Central memory CD8-positive, alpha-beta T cell (primary cell): ENCODE data around the gene CDK18.
"Not testable (repeated sequence)": the region's sequence is repeated elsewhere in the genome, so short reads cannot be mapped to it uniquely, and the experiment has no call there.

ENCODE experiments used
- ATAC-seq: fragments of 150-1000 bp; cut with Tn5 transposase; replicated peaks from 2 replicates; pipeline ENCODE4 v1.10.0; 2022; ENCODE audit warnings: mild to moderate bottlenecking, moderate FRiP score, moderate number of reproducible peaks; ENCODE audit not compliant: poor library complexity, severe bottlenecking; ENCODE audit errors: extremely low read depth
- DNase-seq, 2 donors: peaks; one replicate each; pipeline ENCODE4 v3.0.0; 2021; ENCODE audit warnings: low spot score in 2 of 2
- H3K27ac Mint-ChIP-seq: one replicate; pipeline ENCODE4 v1.8.0; 2022; ENCODE audit warnings: low read depth, mild to moderate bottlenecking, moderate library complexity, mixed read lengths
- H3K27me3 Mint-ChIP-seq: one replicate; pipeline ENCODE4 v1.8.0; 2022; ENCODE audit warnings: mixed read lengths
- H3K36me3 Mint-ChIP-seq: one replicate; pipeline ENCODE4 v1.8.0; 2022; ENCODE audit warnings: mild to moderate bottlenecking, moderate library complexity, mixed read lengths; ENCODE audit not compliant: insufficient read depth
- H3K4me1 Mint-ChIP-seq: one replicate; pipeline ENCODE4 v1.8.0; 2022; ENCODE audit warnings: mixed read lengths
- H3K4me3 Mint-ChIP-seq: one replicate; pipeline ENCODE4 v1.8.0; 2022; ENCODE audit warnings: mild to moderate bottlenecking, moderate library complexity, mixed read lengths
- H3K9me3 Mint-ChIP-seq: one replicate; pipeline ENCODE4 v1.8.0; 2022; ENCODE audit warnings: mixed read lengths

The CDK18 gene

DNA sequence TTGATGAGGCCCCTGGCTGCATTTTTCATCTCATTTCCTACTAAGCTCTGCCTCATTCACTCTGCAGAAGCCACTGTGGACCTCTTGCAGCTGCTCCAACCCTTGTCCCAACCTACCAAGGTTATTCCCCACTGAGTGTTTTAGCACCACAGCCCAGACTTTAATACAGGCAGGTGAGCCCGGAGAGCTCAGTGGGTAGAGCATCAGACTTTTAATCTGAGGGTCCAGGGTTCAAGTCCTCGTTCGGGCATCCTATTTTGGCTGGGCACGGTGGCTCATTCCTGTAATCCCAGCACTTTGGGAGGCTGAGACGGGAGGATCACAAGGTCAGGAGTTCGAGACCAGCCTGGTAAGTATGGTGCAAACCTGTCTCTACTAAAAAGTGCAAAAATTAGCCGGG lies 30.5 kb upstream of the CDK18 start:
- ATAC-seq (no peak), DNase-seq (no peak)
- Mint-ChIP-seq H3K27me3 (peaks cover 38% of the 10 kb centered on the region), H3K36me3 (no peaks in the 10 kb centered on the region), H3K4me1 (peaks cover 9% of the 10 kb centered on the region), H3K4me3 (no peak overlapping the region), H3K9me3 (peaks cover 6% of the 10 kb centered on the region), H3K27ac (no peak overlapping the region)

- peaks cover 14% of the 10 kb centered on the region for H3K4me1 Mint-ChIP-seq
- no peak for DNase-seq
- ATAC-seq, result no peak
- no peak overlapping the region for H3K4me3 Mint-ChIP-seq
- peaks cover 38% of the 10 kb centered on the region for H3K27me3 Mint-ChIP-seq
- peaks cover 6% of the 10 kb centered on the region for H3K9me3 Mint-ChIP-seq
- H3K36me3 Mint-ChIP-seq, result peaks cover 1% of the 10 kb centered on the region
- no peak overlapping the region for H3K27ac Mint-ChIP-seq
Measured at GRCh38 chr1:205474571-205474970, 29.9 kb upstream of the CDK18 start.

DNA sequence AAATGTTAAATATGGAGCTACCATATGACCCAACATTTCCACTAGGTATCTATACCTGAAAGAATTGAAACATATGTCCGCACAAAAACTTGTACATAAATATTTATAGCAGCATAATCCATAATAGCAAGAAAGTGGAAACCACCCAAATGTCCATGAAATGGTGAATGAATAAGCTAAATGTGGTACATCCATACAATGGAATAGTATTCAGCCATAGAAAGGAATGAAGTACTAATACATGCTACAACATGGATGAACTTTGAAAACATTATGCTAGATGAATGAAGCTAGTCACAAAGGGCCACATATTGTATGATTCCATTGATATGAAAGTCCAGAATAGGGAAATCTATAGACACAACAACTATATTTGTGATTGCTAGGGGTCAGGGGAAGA lies 28.6 kb upstream of the CDK18 start:
- H3K9me3 Mint-ChIP-seq, result peaks cover 6% of the 10 kb centered on the region
- no peak for DNase-seq
- peaks cover 38% of the 10 kb centered on the region for H3K27me3 Mint-ChIP-seq
- peaks cover 10% of the 10 kb centered on the region for H3K36me3 Mint-ChIP-seq
- no peak overlapping the region for H3K27ac Mint-ChIP-seq
- ATAC-seq, result no peak
- H3K4me1 Mint-ChIP-seq, result peaks cover 27% of the 10 kb centered on the region
- H3K4me3 Mint-ChIP-seq, result no peak overlapping the region

DNA sequence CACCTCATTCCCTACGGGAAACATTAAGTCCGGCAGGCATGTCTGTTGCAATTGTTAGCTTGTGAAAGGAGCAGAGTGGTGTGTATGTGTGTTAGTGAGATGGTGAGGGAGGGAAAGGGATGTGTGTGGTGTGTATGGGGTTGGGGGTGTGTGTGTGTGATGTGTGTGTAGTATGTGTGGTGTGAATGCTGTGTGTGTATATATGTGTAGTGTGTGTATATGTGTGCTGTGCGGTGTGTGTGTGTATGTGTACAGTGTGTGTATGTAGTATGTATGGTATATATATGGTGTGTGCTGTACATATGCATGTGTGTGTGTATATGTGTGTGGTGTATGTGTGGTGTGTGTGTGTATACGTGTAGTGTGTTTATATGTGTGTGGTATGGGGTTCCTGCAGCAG lies 27.8 kb upstream of the CDK18 start:
- Mint-ChIP-seq H3K36me3 (peaks cover 10% of the 10 kb centered on the region), H3K4me1 (peaks cover 35% of the 10 kb centered on the region), H3K4me3 (no peak overlapping the region), H3K9me3 (peaks cover 6% of the 10 kb centered on the region), H3K27me3 (peaks cover 34% of the 10 kb centered on the region), H3K27ac (no peak overlapping the region)
- ATAC-seq, result no peak
- no peak for DNase-seq

GRCh38 chr1:205477121-205477758 lies 27.2 kb upstream of the CDK18 start:
- H3K4me3 Mint-ChIP-seq, result no peak overlapping the region
- H3K9me3 Mint-ChIP-seq, result peaks cover 6% of the 10 kb centered on the region
- peaks cover 10% of the 10 kb centered on the region for H3K36me3 Mint-ChIP-seq
- no peak overlapping the region for H3K27ac Mint-ChIP-seq
- ATAC-seq (no peak), DNase-seq (no peak)
- H3K27me3 Mint-ChIP-seq, result peaks cover 28% of the 10 kb centered on the region
- peaks cover 38% of the 10 kb centered on the region for H3K4me1 Mint-ChIP-seq

DNA sequence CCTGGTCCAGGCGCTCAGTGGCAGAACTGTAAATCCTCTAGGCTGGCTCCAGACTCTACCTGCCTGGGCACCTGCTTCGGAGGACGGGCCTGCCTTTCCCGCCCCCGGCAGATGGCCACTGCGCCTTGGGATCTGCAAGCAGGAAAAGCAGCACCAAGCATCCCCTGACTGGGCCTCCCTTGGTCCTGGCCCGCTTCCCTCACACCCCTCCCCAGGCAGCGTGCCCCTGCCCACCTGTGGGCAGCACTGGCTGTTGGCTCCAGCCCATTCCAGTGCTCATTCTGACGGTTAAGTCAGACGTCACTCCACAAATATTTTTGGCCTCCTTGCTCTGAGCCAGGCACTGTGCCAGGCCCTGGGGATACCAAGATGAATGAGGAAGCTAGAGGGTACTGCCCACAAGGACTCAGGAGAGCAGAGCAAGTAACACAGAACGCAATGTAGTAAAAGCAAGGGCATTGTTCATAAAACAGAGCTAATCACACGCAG lies 26.7 kb upstream of the CDK18 start:
- peaks cover 6% of the 10 kb centered on the region for H3K9me3 Mint-ChIP-seq
- H3K36me3 Mint-ChIP-seq, result peaks cover 10% of the 10 kb centered on the region
- peaks cover 37% of the 10 kb centered on the region for H3K4me1 Mint-ChIP-seq
- peaks cover 23% of the 10 kb centered on the region for H3K27me3 Mint-ChIP-seq
- H3K4me3 Mint-ChIP-seq, result no peak overlapping the region
- no peak overlapping the region for H3K27ac Mint-ChIP-seq
- DNase-seq, result no peak
- no peak for ATAC-seq

DNA sequence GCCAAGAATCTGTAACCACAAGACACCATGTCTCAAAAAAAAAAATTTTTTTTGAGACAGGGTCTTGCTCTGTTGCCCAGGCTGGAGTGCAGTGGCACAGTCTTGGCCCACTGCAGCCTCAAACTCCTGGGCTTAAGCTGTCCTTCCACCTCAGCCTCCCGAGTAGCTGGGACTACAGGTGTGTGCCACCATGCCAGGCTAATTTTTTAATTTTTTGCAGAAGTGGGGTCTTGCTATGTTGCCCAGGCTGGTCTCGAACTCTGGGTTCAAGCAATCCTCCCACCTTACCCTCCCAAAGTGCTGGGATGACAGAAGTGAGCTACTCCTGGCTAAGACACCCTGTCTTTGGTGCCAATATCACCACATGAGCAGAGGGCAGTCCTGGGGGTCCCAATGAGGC lies 25.5 kb upstream of the CDK18 start:
- H3K4me1 Mint-ChIP-seq, result peaks cover 48% of the 10 kb centered on the region
- H3K9me3 Mint-ChIP-seq, H3K4me3 Mint-ChIP-seq, H3K27ac Mint-ChIP-seq, ATAC-seq, DNase-seq: not testable (repeated sequence)
- H3K27me3 Mint-ChIP-seq, result peaks cover 11% of the 10 kb centered on the region
- H3K36me3 Mint-ChIP-seq, result peaks cover 14% of the 10 kb centered on the region

DNA sequence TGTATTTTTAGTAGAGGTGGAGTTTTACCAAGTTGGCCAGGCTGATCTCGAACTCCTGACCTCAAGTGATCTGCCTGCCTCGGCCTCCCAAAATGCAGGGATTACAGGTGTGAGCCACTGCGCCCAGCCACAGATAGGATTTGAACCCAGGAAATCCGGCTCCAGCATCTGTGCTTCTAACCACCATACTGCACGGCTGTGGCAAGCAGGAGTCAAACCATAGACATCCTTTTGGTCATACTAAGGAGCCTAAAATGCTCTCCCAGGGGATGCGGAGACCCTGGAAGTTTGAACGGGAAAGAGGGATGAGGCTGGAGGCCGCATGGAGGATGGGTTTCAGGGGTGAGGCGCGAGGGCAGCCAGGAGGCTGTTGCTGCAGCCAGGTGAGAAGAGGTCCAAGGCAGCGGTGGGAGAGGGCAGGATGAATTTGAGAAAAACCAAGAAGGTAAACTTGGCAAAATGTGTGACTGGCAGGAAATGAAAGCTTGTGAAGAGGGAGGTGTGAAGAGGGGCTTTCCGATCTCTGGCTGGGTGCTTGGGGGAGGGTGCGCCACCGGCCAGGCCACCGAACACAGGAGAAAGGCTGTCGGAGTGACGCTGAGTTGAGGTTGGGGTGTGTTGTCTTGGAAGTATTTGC lies 24.0 kb upstream of the CDK18 start:
- Mint-ChIP-seq H3K4me3 (peak overlapping the region; percentile 58), H3K27me3 (no peaks in the 10 kb centered on the region), H3K9me3 (no peaks in the 10 kb centered on the region), H3K4me1 (peaks cover 61% of the 10 kb centered on the region), H3K36me3 (peaks cover 14% of the 10 kb centered on the region), H3K27ac (peak overlapping the region; percentile 92)
- DNase-seq, result peak; percentile 49 to 84
- peak; percentile 85 for ATAC-seq

- Mint-ChIP-seq H3K27me3 (no peaks in the 10 kb centered on the region), H3K9me3 (no peaks in the 10 kb centered on the region), H3K4me3 (peak overlapping the region; percentile 58), H3K27ac (peak overlapping the region; percentile 92), H3K4me1 (peaks cover 64% of the 10 kb centered on the region), H3K36me3 (peaks cover 14% of the 10 kb centered on the region)
- no peak for DNase-seq
- ATAC-seq, result no peak
Measured at GRCh38 chr1:205481218-205481617, 23.3 kb upstream of the CDK18 start.

DNA sequence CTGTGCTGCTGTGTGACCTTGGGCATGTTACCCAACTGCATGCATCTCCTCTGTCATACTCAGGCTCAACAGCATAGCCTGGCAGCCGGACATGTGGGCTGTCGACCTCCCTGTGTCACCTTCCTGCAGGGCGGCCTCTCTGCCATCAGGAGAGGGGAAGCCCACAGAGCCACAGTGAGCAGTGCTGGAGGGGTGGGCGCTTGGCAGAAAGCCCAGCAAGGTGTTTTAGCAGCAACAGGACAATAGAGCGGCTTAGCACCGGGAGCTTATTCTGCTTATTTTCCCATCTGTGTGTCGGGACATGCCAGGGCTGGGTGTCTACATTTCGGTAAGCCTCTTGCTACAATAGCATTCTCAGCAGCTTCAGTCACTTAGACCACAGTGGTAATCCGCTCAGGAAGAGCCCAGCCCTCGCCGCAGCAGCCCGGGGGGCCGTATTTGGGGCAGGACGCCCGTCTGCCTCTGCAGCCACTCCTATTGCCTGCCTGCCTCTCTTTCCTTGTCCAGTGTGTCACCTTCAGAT lies 22.8 kb upstream of the CDK18 start:
- Mint-ChIP-seq H3K27me3 (no peaks in the 10 kb centered on the region), H3K4me1 (peaks cover 64% of the 10 kb centered on the region), H3K9me3 (no peaks in the 10 kb centered on the region), H3K4me3 (peak overlapping the region; percentile 58), H3K27ac (peak overlapping the region; percentile 92), H3K36me3 (peaks cover 14% of the 10 kb centered on the region)
- peak in 1 of 2 donors; percentile 16 for DNase-seq
- no peak for ATAC-seq

GRCh38 chr1:205482587-205482986 lies 21.9 kb upstream of the CDK18 start:
- H3K27ac Mint-ChIP-seq, result peak overlapping the region; percentile 92
- DNase-seq, H3K27me3 Mint-ChIP-seq, H3K9me3 Mint-ChIP-seq, ATAC-seq: not testable (repeated sequence)
- peaks cover 64% of the 10 kb centered on the region for H3K4me1 Mint-ChIP-seq
- peak overlapping the region; percentile 58 for H3K4me3 Mint-ChIP-seq
- peaks cover 14% of the 10 kb centered on the region for H3K36me3 Mint-ChIP-seq

DNA sequence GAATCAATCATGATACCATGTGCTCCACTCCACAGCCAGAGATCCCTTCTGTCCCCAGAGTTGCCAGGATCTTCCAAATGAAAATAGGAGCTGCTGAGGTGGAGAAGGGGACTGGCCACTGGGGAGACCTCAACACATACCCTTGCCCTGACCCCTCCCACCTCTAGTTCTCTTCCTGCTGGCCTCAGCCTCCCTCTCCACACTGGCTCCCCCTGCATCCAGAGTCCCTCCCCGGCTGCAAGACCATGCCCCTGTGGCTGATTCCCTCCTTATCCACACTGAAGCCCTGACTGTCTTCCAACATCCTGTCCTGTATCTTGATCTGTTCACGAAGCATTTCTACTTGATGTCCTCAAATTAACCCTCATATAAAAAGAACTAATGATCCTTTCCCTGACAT lies 21.1 kb upstream of the CDK18 start:
- Mint-ChIP-seq H3K27me3 (peaks cover 8% of the 10 kb centered on the region), H3K4me3 (no peak overlapping the region), H3K4me1 (peaks cover 64% of the 10 kb centered on the region), H3K9me3 (no peaks in the 10 kb centered on the region), H3K36me3 (peaks cover 14% of the 10 kb centered on the region), H3K27ac (peak overlapping the region; percentile 92)
- ATAC-seq (no peak), DNase-seq (no peak)
